ENCODE measurements around the gene RYR3. TPM values are rescaled to one million over a fixed set of nuclear protein-coding genes. Genes with fewer than 3 reads are reported as not detected.

RYR3 gene
- polyA plus RNA-seq, 1 donor (not counting 4 experiments of a cell fraction or from before 2014, with no cell fraction given) = 0.04 TPM

GRCh38 chr15:33377204-33377603 is 66.4 kb downstream of the RYR3 start:
- TF ChIP-seq EZH2 (IDR thresholded peaks at IDR 0.05; ENCODE audit: low read length) (no peak), CTCF (optimal IDR thresholded peaks at IDR 0.05 in 1 of 3, IDR thresholded peaks at IDR 0.05 in 1 of 3, conservative IDR thresholded peaks at IDR 0.05 in 1 of 3; ENCODE audit: extremely low read depth in 1 of 3, insufficient read depth in 2 of 3, low read length in 3 of 3) (no peak)
- no peaks in the 10 kb centered on the region for H4K20me1 ChIP-seq (ENCODE audit: control insufficient read depth, extremely low read depth, insufficient read depth, low read length)
- H3K9me3 ChIP-seq (ENCODE audit: control insufficient read depth, low read depth, low read length) = no peaks in the 10 kb centered on the region
- no peak overlapping the region for H3K27ac ChIP-seq (ENCODE audit: control insufficient read depth, insufficient read depth, low read length)
- H3K4me3 ChIP-seq (ENCODE audit: control insufficient read depth in 2 of 3, extremely low read depth in 1 of 3, insufficient read depth in 2 of 3, low read depth in 1 of 3, low read length in 3 of 3) = no peak overlapping the region
- no peaks in the 10 kb centered on the region for H3K9me1 ChIP-seq (ENCODE audit: control insufficient read depth, extremely low read depth, insufficient read depth, low read length)
- no peak overlapping the region for H2AFZ ChIP-seq (ENCODE audit: control insufficient read depth, low read length)
- no peak overlapping the region for H3K9ac ChIP-seq (ENCODE audit: control insufficient read depth, extremely low read depth, insufficient read depth, low read length)
- FAIRE-seq = no peak
- no peaks in the 10 kb centered on the region for H3K4me1 ChIP-seq (ENCODE audit: control insufficient read depth, extremely low read depth, insufficient read depth, low read length)
- no peaks in the 10 kb centered on the region for H3K79me2 ChIP-seq (ENCODE audit: control insufficient read depth, insufficient read depth, low read length)
- H3K27me3 ChIP-seq (ENCODE audit: control insufficient read depth, extremely low read depth, insufficient read depth, low read length) = peaks cover 4% of the 10 kb centered on the region
- no peaks in the 10 kb centered on the region for H3K36me3 ChIP-seq (ENCODE audit: control insufficient read depth in 2 of 2, extremely low read depth in 1 of 2, insufficient read depth in 2 of 2, low read length in 2 of 2)
- DNase-seq (ENCODE audit: low read depth, low spot score) = no peak
- no peak overlapping the region for H3K4me2 ChIP-seq (ENCODE audit: control insufficient read depth, extremely low read depth, insufficient read depth, low read depth, low read length)
- dilution Hi-C loops (cut with MboI; ENCODE audit: extremely low pct_ligation_motif_present, low sequenced_read_pairs) = no loop called here

GRCh38 chr15:33378866-33379480 is 68.2 kb downstream of the RYR3 start:
- DNase-seq (ENCODE audit: low read depth, low spot score) = no peak
- H3K9ac ChIP-seq (ENCODE audit: control insufficient read depth, extremely low read depth, insufficient read depth, low read length) = no peak overlapping the region
- no peak for FAIRE-seq

More at GRCh38 chr15:33378866-33379480, 68.2 kb downstream of the RYR3 start:
- TF ChIP-seq CTCF (optimal IDR thresholded peaks at IDR 0.05 in 1 of 3, IDR thresholded peaks at IDR 0.05 in 1 of 3, conservative IDR thresholded peaks at IDR 0.05 in 1 of 3; ENCODE audit: extremely low read depth in 1 of 3, insufficient read depth in 2 of 3, low read length in 3 of 3) (no peak), EZH2 (IDR thresholded peaks at IDR 0.05; ENCODE audit: low read length) (no peak)
- Histone ChIP-seq H2AFZ (ENCODE audit: control insufficient read depth, low read length) (no peak overlapping the region), H3K9me1 (ENCODE audit: control insufficient read depth, extremely low read depth, insufficient read depth, low read length) (no peaks in the 10 kb centered on the region), H3K4me2 (ENCODE audit: control insufficient read depth, extremely low read depth, insufficient read depth, low read depth, low read length) (no peak overlapping the region), H3K27me3 (ENCODE audit: control insufficient read depth, extremely low read depth, insufficient read depth, low read length) (peaks cover 4% of the 10 kb centered on the region), H3K36me3 (ENCODE audit: control insufficient read depth in 2 of 2, extremely low read depth in 1 of 2, insufficient read depth in 2 of 2, low read length in 2 of 2) (no peaks in the 10 kb centered on the region), H4K20me1 (ENCODE audit: control insufficient read depth, extremely low read depth, insufficient read depth, low read length) (no peaks in the 10 kb centered on the region), H3K4me1 (ENCODE audit: control insufficient read depth, extremely low read depth, insufficient read depth, low read length) (no peaks in the 10 kb centered on the region), H3K27ac (ENCODE audit: control insufficient read depth, insufficient read depth, low read length) (no peak overlapping the region), H3K4me3 (ENCODE audit: control insufficient read depth in 2 of 3, extremely low read depth in 1 of 3, insufficient read depth in 2 of 3, low read depth in 1 of 3, low read length in 3 of 3) (no peak overlapping the region), H3K9me3 (ENCODE audit: control insufficient read depth, low read depth, low read length) (no peaks in the 10 kb centered on the region), H3K79me2 (ENCODE audit: control insufficient read depth, insufficient read depth, low read length) (no peaks in the 10 kb centered on the region)
- dilution Hi-C loops (cut with MboI; ENCODE audit: extremely low pct_ligation_motif_present, low sequenced_read_pairs) = no loop called here
